Vagina (tissue), 2 donors: ENCODE results near the gene NLRP3. TPM values are rescaled to one million over a fixed set of nuclear protein-coding genes. Genes with fewer than 3 reads are reported as not detected.
"Not testable (repeated sequence)": the region's sequence is repeated elsewhere in the genome, so short reads cannot be mapped to it uniquely, and the experiment has no call there.

ENCODE experiments used
- DNase-seq, 2 donors: peaks; one replicate each; pipeline ENCODE4 v3.0.0-alpha.2; 2017; ENCODE audit errors: extremely low spot score in 2 of 2
- H3K27ac ChIP-seq: fragments of 200-600 bp; sonication (generic); one replicate; pipeline ENCODE4 v1.5.1; 2019
- H3K27me3 ChIP-seq: fragments of 200-600 bp; sonication (generic); one replicate; pipeline ENCODE4 v1.5.1; 2019
- H3K36me3 ChIP-seq, 2 donors: fragments of 200-600 bp; sonication (generic); one replicate each; pipeline ENCODE4 v1.5.1; 2017 to 2019
- H3K4me1 ChIP-seq: fragments of 200-600 bp; sonication (generic); one replicate; pipeline ENCODE4 v1.5.1; 2019
- H3K4me3 ChIP-seq, 2 donors: fragments of 200-600 bp; sonication (generic); 1 replicate in 1 of 2; 2 replicates in 1 of 2; pipeline ENCODE4 v1.5.1; 2016 to 2019
- H3K9me3 ChIP-seq: fragments of 200-600 bp; sonication (generic); one replicate; pipeline ENCODE4 v1.5.1; 2019
- POLR2A ChIP-seq, 2 donors: fragments of 450-650 bp; IDR thresholded peaks; one replicate each; pipeline ENCODE4 v1.6.1; 2017; ENCODE audit warnings: antibody characterized with exemption in 2 of 2, mild to moderate bottlenecking in 2 of 2, moderate library complexity in 2 of 2
- POLR2AphosphoS5 ChIP-seq, 2 donors: sonication (generic); formaldehyde crosslinking; IDR thresholded peaks; one replicate each; pipeline ENCODE4 v1.9.0; 2017; ENCODE audit warnings: antibody characterized with exemption in 2 of 2, mild to moderate bottlenecking in 2 of 2, low read depth in 1 of 2; ENCODE audit not compliant: insufficient read depth in 1 of 2
- intact Hi-C: fragments of 100-400 bp; cut with DNase I; formaldehyde crosslinking; loops from one replicate; pipeline ENCODE4 v1.15.1; 2023
- total RNA-seq: library from RNA; depleted of rRNA; stranded (reverse); fragments of >200 nt; gene quantifications from one replicate; pipeline ENCODE4 v1.2.3, GENCODE V29; 2016
- TF ChIP-seq, protein P1 (sequence below), 3 experiments: fragments of 450-650 bp in 2 of 3; fragments of 200-600 bp in 1 of 3; sonication (generic) in 1 of 3; IDR thresholded peaks; one replicate each; pipeline ENCODE4 v1.5.1; 2017 to 2019; ENCODE audit warnings: antibody characterized with exemption in 3 of 3, mild to moderate bottlenecking in 2 of 3, moderate library complexity in 2 of 3

The NLRP3 gene
- total RNA-seq, 1 donor from 2014 or later, result 1.7 TPM

DNA sequence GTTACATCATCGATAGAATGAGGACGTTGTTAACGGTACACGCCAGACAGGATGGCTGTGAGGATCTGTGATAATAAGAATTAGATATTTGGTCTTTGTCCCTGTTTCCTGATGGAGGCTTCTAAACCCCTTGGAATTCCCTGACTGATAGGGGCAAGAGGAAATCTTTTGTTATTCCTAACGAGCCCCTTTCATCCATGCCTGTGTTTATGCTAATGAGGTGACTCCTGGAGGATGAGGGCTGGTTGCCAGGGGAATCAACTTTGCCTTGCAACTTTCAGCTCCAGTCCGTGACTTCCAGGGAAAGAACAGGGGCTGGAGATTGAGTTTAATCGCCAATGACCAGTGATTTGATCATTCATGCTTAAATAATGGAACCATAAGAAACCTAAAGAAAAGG lies 39.3 kb upstream of the NLRP3 start:
- no peaks in the 10 kb centered on the region for H3K9me3 ChIP-seq
- intact Hi-C loops, result no loop called here
- TF ChIP-seq POLR2AphosphoS5 (IDR thresholded peaks at IDR 0.05; ENCODE audit: insufficient read depth in 1 of 2, low read depth in 1 of 2) (no peak), POLR2A (IDR thresholded peaks at IDR 0.05) (no peak)
- TF ChIP-seq, protein P1, sequence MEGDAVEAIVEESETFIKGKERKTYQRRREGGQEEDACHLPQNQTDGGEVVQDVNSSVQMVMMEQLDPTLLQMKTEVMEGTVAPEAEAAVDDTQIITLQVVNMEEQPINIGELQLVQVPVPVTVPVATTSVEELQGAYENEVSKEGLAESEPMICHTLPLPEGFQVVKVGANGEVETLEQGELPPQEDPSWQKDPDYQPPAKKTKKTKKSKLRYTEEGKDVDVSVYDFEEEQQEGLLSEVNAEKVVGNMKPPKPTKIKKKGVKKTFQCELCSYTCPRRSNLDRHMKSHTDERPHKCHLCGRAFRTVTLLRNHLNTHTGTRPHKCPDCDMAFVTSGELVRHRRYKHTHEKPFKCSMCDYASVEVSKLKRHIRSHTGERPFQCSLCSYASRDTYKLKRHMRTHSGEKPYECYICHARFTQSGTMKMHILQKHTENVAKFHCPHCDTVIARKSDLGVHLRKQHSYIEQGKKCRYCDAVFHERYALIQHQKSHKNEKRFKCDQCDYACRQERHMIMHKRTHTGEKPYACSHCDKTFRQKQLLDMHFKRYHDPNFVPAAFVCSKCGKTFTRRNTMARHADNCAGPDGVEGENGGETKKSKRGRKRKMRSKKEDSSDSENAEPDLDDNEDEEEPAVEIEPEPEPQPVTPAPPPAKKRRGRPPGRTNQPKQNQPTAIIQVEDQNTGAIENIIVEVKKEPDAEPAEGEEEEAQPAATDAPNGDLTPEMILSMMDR (IDR thresholded peaks at IDR 0.05), result no peak
- H3K4me3 ChIP-seq, result no peak overlapping the region
- DNase-seq, result no peak
- no peaks in the 10 kb centered on the region for H3K27me3 ChIP-seq
- no peaks in the 10 kb centered on the region for H3K36me3 ChIP-seq
- H3K4me1 ChIP-seq, result no peaks in the 10 kb centered on the region
- H3K27ac ChIP-seq, result no peak overlapping the region

DNA sequence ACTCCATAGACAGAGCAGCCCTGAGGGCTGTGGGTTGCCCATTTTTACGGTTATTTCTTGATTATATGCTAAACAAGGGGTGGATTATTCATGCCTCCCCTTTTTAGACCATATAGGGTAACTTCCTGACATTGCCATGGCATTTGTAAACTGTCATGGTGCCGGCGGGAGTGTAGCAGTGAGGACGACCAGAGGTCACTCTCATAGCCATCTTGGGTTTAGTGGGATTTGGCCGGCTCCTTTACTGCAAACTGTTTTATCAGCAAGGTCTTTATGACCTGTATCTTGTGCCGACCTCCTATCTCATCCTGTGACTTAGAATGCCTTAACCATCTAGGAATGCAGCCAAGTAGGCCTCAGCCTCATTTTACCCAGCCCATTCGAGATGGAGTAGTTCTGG lies 38.3 kb upstream of the NLRP3 start:
- intact Hi-C loops, result not testable (repeated sequence)

DNA sequence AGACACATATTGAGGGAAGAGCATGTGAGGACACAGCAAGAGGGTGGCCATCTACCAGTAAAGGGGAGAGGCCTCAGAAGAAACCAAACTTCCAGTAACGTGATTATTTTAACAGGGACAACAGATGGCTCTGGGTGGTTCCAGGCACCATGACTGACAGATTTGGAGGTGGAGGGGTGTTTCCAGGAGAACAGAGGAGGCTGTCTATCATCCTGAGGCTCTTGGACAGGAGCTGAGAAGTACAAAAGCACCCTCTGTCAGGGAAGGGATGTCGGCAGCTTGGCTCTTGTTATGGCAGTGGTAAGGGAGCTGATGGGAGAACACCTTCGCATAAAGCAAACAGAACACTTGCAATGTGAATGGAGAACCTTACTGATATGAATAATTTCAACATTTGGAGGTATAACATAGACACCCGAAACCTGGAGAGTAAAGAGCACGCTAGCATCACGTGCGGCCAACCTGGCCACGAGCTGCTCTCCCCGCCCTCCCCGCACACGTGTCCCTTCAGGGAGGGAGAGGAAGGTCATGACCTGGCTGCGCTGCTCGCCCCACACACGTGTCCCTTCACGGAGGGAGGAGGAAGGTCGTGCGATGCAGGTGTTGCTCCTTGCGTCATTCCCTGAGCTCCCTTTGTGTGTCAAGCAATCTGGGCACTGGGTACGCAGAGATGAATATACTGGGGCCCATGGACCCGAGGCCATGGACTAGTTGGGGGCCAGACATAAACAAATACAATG lies 37.5 kb upstream of the NLRP3 start:
- DNase-seq, result no peak
- Histone ChIP-seq H3K9me3 (no peaks in the 10 kb centered on the region), H3K4me3 (no peak overlapping the region), H3K36me3 (no peaks in the 10 kb centered on the region), H3K27me3 (no peaks in the 10 kb centered on the region), H3K27ac (no peak overlapping the region), H3K4me1 (no peaks in the 10 kb centered on the region)
- intact Hi-C loops, result no loop called here
- TF ChIP-seq POLR2AphosphoS5 (IDR thresholded peaks at IDR 0.05; ENCODE audit: insufficient read depth in 1 of 2, low read depth in 1 of 2) (no peak), POLR2A (IDR thresholded peaks at IDR 0.05) (no peak)
- TF ChIP-seq, protein P1 (IDR thresholded peaks at IDR 0.05), result no peak

More for the DNA sequence above, 38.3 kb upstream of the NLRP3 start:
- H3K27me3 ChIP-seq, H3K36me3 ChIP-seq, DNase-seq, H3K4me3 ChIP-seq, H3K27ac ChIP-seq, H3K9me3 ChIP-seq, H3K4me1 ChIP-seq: not testable (repeated sequence)

DNA sequence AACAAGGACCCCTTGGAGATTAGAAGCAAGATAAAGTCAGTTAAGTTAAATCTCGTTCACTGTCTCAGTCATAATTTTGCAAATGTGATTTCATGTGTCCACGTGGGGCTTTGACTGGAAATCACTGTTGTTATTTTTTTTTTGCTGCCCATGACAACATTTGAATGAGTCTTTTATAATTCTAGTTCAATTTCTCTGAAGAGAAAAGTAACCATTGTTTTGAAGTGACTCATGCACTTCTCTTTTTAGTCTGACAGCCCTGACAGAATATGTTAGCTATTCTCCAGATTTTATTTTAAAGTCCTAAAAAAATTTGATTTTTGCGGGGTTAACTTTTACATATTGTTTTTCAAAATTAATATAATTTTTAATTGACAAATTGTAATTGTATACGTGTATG lies 30.7 kb upstream of the NLRP3 start:
- Histone ChIP-seq H3K4me3 (no peak overlapping the region), H3K27ac (no peak overlapping the region), H3K4me1 (no peaks in the 10 kb centered on the region), H3K27me3 (no peaks in the 10 kb centered on the region), H3K36me3 (no peaks in the 10 kb centered on the region), H3K9me3 (no peaks in the 10 kb centered on the region)
- TF ChIP-seq POLR2AphosphoS5 (IDR thresholded peaks at IDR 0.05; ENCODE audit: insufficient read depth in 1 of 2, low read depth in 1 of 2) (no peak), POLR2A (IDR thresholded peaks at IDR 0.05) (no peak)
- TF ChIP-seq, protein P1 (IDR thresholded peaks at IDR 0.05), result no peak
- DNase-seq, result no peak
- intact Hi-C loops, result no loop called here

DNA sequence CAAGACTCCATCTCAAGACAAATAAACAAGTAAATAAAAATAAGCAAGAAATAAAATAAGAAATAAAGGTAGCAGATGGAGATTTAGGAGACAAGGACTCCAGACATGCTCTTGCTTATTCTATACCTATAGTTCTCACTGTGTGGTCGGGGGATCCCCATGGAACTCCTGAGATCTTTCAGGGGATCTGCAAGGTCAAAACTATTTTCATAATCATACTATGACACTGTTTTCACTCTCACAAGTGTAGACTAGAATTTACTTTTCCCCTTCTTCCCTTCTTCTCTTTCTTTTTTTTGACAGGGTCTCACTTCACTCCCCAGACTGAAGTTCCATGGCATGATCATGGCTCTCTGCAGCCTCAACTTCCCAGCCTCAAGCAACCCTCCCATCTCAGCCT lies 29.8 kb upstream of the NLRP3 start:
- intact Hi-C loops, result no loop called here
- no peak for TF ChIP-seq POLR2AphosphoS5 (IDR thresholded peaks at IDR 0.05; ENCODE audit: insufficient read depth in 1 of 2, low read depth in 1 of 2)
- TF ChIP-seq POLR2A (IDR thresholded peaks at IDR 0.05), result no peak
- TF ChIP-seq, protein P1 (IDR thresholded peaks at IDR 0.05), result no peak
- DNase-seq, result no peak
- Histone ChIP-seq H3K4me1 (no peaks in the 10 kb centered on the region), H3K27me3 (no peaks in the 10 kb centered on the region), H3K9me3 (no peaks in the 10 kb centered on the region), H3K4me3 (no peak overlapping the region), H3K36me3 (no peaks in the 10 kb centered on the region), H3K27ac (no peak overlapping the region)
